Mesothelial cell of epicardium (in vitro differentiated cells): ENCODE measurements around the gene MRPL2. TPM values are rescaled to one million over a fixed set of nuclear protein-coding genes. Genes with fewer than 3 reads are reported as not detected.
"Not testable (repeated sequence)": the region's sequence is repeated elsewhere in the genome, so short reads cannot be mapped to it uniquely, and the experiment has no call there.

ENCODE experiments used
- DNase-seq, 2 experiments: peaks; one replicate each; pipeline ENCODE4 v3.0.0; 2021; ENCODE audit warnings: low spot score in 2 of 2; ENCODE audit not compliant: unreplicated experiment in 2 of 2
- H3K27ac Mint-ChIP-seq: 2 replicates; pipeline ENCODE4 v1.8.0; 2021; ENCODE audit warnings: mixed read lengths
- H3K27me3 Mint-ChIP-seq: 2 replicates; pipeline ENCODE4 v1.8.0; 2021; ENCODE audit warnings: low read depth, mixed read lengths
- H3K36me3 Mint-ChIP-seq: 2 replicates; pipeline ENCODE4 v1.8.0; 2021; ENCODE audit warnings: mixed read lengths
- H3K4me1 Mint-ChIP-seq: 2 replicates; pipeline ENCODE4 v1.8.0; 2021; ENCODE audit warnings: mixed read lengths
- H3K4me3 Mint-ChIP-seq: 2 replicates; pipeline ENCODE4 v1.8.0; 2021; ENCODE audit warnings: mild to moderate bottlenecking, moderate library complexity, mixed read lengths
- H3K9me3 Mint-ChIP-seq: 2 replicates; pipeline ENCODE4 v1.8.0; 2021; ENCODE audit warnings: mixed read lengths
- CTCF ChIP-seq: fragments of 200-600 bp; sonication (generic); IDR thresholded peaks from one replicate; pipeline ENCODE4 v1.5.0; 2021; ENCODE audit warnings: antibody characterized with exemption; ENCODE audit not compliant: unreplicated experiment
- total RNA-seq: library from RNA; stranded (reverse); gene quantifications from 3 replicates; pipeline ENCODE4 v1.2.1, GENCODE V29; 2021

The MRPL2 gene
- total RNA-seq, 1 donor from 2014 or later = 54.9 TPM

- Mint-ChIP-seq H3K27me3 (no peaks in the 10 kb centered on the region), H3K9me3 (no peaks in the 10 kb centered on the region), H3K4me1 (no peaks in the 10 kb centered on the region), H3K36me3 (peaks cover 50% of the 10 kb centered on the region), H3K4me3 (no peak overlapping the region), H3K27ac (no peak overlapping the region)
- no peak for TF ChIP-seq CTCF
- no peak for DNase-seq
These were observed 15.9 kb downstream of the MRPL2 start for GRCh38 chr6:43043310-43043709.

- not testable (repeated sequence) for H3K9me3 Mint-ChIP-seq, H3K27ac Mint-ChIP-seq, DNase-seq, H3K27me3 Mint-ChIP-seq, H3K4me3 Mint-ChIP-seq, H3K4me1 Mint-ChIP-seq
- peaks cover 56% of the 10 kb centered on the region for H3K36me3 Mint-ChIP-seq
These were observed 17.8 kb downstream of the MRPL2 start for GRCh38 chr6:43041475-43041874.

- H3K4me1 Mint-ChIP-seq = no peaks in the 10 kb centered on the region
- no peaks in the 10 kb centered on the region for H3K27me3 Mint-ChIP-seq
- no peak for DNase-seq
- H3K4me3 Mint-ChIP-seq = no peak overlapping the region
- no peaks in the 10 kb centered on the region for H3K9me3 Mint-ChIP-seq
- H3K27ac Mint-ChIP-seq = no peak overlapping the region
- H3K36me3 Mint-ChIP-seq = peaks cover 52% of the 10 kb centered on the region
- TF ChIP-seq CTCF = no peak
These were observed 18.5 kb downstream of the MRPL2 start for GRCh38 chr6:43040542-43041257.

- peaks cover 51% of the 10 kb centered on the region for H3K36me3 Mint-ChIP-seq
- no peaks in the 10 kb centered on the region for H3K4me1 Mint-ChIP-seq
- no peak overlapping the region for H3K4me3 Mint-ChIP-seq
- no peak for DNase-seq
- H3K27me3 Mint-ChIP-seq = no peaks in the 10 kb centered on the region
- no peak overlapping the region for H3K27ac Mint-ChIP-seq
- TF ChIP-seq CTCF = no peak
- H3K9me3 Mint-ChIP-seq = no peaks in the 10 kb centered on the region
These were observed 20.5 kb downstream of the MRPL2 start for GRCh38 chr6:43038727-43039126.

GRCh38 chr6:43037706-43038105 lies 21.5 kb downstream of the MRPL2 start:
- no peak for DNase-seq
- Mint-ChIP-seq H3K36me3 (peaks cover 53% of the 10 kb centered on the region), H3K4me1 (no peaks in the 10 kb centered on the region), H3K27me3 (no peaks in the 10 kb centered on the region), H3K27ac (no peak overlapping the region), H3K9me3 (no peaks in the 10 kb centered on the region), H3K4me3 (no peak overlapping the region)
- no peak for TF ChIP-seq CTCF

GRCh38 chr6:43037197-43037596 lies 22.0 kb downstream of the MRPL2 start:
- no peaks in the 10 kb centered on the region for H3K4me1 Mint-ChIP-seq
- H3K4me3 Mint-ChIP-seq = no peak overlapping the region
- no peaks in the 10 kb centered on the region for H3K9me3 Mint-ChIP-seq
- H3K27ac Mint-ChIP-seq = no peak overlapping the region
- H3K27me3 Mint-ChIP-seq = no peaks in the 10 kb centered on the region
- DNase-seq = no peak
- no peak for TF ChIP-seq CTCF
- H3K36me3 Mint-ChIP-seq = peaks cover 50% of the 10 kb centered on the region
